T-helper 1 cell treated with Interleukin-12 subunit alpha and Interleukin-12 subunit beta and Interleukin-4 antibody, amounts not matched to agents 30 μg/mL and 1 μg/mL, for 36 hours (primary cell): Measurements from ENCODE around the gene MYO1E.

Experiments
- H3K27ac Mint-ChIP-seq: one replicate; pipeline ENCODE4 v1.8.0; 2021; ENCODE audit warnings: mild to moderate bottlenecking, mixed read lengths
- H3K27me3 Mint-ChIP-seq: one replicate; pipeline ENCODE4 v1.8.0; 2021; ENCODE audit warnings: low read depth, mixed read lengths
- H3K36me3 Mint-ChIP-seq: one replicate; pipeline ENCODE4 v1.8.0; 2021; ENCODE audit warnings: low read depth, mixed read lengths
- H3K4me1 Mint-ChIP-seq: one replicate; pipeline ENCODE4 v1.8.0; 2021; ENCODE audit warnings: low read depth, mixed read lengths
- H3K4me3 Mint-ChIP-seq: one replicate; pipeline ENCODE4 v1.8.0; 2021; ENCODE audit warnings: mild to moderate bottlenecking, moderate library complexity, mixed read lengths
- H3K9me3 Mint-ChIP-seq: one replicate; pipeline ENCODE4 v1.8.0; 2021; ENCODE audit warnings: mixed read lengths

The MYO1E gene

DNA sequence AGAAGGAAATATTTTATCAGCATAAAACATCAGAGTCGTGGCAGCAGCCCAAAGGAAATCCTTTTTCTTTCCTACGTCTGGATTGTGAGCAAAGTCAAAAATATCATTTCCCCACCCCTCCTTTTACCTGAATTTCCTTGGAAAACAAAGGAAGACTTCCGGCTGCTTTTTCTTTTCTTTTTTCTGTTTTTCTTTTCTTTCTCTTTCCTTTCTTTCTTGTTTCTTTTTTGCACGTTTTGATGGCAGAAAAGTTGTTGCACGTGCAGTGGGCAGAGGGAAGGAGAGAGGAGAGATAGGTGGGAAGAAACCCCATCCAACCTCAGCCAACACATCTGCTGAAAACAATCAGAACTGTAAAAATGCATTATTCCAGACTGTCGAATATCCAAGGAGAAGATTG lies 544 bp upstream of the MYO1E start:
- H3K27ac Mint-ChIP-seq, result peak overlapping the region; percentile 20
- H3K9me3 Mint-ChIP-seq, result no peaks in the 10 kb centered on the region
- H3K27me3 Mint-ChIP-seq, result peaks cover 54% of the 10 kb centered on the region
- H3K36me3 Mint-ChIP-seq, result peaks cover 2% of the 10 kb centered on the region
- peaks cover 31% of the 10 kb centered on the region for H3K4me1 Mint-ChIP-seq
- peak overlapping the region; percentile 93 for H3K4me3 Mint-ChIP-seq

DNA sequence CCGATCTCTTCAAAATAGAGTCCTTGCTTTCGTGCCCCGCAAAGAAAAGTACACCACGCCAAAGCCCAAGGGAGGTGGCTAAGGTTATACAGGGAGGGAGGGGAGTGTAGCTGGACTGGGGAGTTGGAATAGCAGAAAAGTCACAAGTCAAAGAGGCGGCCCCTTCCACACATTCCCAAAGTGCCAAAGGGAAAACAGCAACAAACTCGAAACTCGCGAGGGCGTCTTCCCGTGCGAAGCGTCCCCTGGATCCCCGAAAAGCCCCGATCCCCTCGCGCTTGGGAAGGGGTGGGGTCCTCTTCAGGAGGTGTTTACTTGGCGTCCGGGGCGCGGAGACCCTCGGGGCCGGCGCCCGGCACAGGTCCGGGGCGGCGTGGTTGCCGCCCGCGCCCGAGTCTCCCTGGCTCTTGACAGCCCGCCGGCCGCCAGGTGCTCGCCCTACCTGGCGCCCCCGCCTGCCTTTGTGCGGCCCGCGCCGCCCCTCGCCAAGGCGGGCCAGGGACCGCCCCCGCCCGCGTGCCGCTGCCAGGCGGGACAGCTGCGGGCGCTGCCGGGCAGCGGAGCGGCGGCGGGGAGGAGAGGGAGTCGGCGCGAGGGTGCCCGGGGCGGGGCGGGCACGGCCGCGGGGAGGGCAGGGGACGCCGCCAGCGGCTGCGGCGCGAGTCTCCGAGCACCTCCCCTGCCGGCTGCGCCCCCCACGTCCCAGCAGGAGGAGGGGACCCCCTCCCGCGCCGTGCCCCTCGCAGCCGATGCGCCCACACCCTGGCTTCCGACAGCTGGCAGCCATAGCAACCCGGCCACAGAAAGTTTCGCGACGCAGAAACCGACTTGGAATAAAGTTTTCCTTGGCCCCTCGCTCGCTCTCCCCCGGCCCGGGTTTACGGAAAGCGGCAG lies 966 bp downstream of the MYO1E start:
- Mint-ChIP-seq H3K9me3 (no peaks in the 10 kb centered on the region), H3K4me3 (peak overlapping the region; percentile 96), H3K4me1 (peaks cover 31% of the 10 kb centered on the region), H3K27ac (peak overlapping the region; percentile 71), H3K27me3 (peaks cover 47% of the 10 kb centered on the region), H3K36me3 (peaks cover 2% of the 10 kb centered on the region)

DNA sequence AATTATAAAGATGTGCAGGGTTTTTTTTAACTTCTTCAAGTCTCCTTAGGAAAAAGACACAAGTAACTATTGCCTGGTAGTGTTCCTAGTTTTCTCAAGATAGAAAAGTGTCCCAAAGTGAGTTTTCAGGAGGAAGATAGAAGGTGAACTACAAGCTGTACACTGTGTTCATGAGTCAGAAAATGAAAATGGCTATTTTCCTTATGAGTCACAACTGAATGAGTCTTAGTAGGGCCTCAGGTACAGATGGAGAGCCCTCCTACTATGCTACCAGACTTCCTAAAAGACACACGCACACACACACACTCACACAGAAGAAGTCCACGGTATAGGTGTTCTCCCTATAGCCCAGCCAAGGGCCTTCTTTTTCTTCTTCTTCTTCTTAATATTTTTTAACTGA lies 3.1 kb downstream of the MYO1E start:
- H3K27me3 Mint-ChIP-seq, result peaks cover 36% of the 10 kb centered on the region
- peaks cover 2% of the 10 kb centered on the region for H3K36me3 Mint-ChIP-seq
- peaks cover 33% of the 10 kb centered on the region for H3K4me1 Mint-ChIP-seq
- H3K27ac Mint-ChIP-seq, result no peak overlapping the region
- H3K4me3 Mint-ChIP-seq, result no peak overlapping the region
- no peaks in the 10 kb centered on the region for H3K9me3 Mint-ChIP-seq

DNA sequence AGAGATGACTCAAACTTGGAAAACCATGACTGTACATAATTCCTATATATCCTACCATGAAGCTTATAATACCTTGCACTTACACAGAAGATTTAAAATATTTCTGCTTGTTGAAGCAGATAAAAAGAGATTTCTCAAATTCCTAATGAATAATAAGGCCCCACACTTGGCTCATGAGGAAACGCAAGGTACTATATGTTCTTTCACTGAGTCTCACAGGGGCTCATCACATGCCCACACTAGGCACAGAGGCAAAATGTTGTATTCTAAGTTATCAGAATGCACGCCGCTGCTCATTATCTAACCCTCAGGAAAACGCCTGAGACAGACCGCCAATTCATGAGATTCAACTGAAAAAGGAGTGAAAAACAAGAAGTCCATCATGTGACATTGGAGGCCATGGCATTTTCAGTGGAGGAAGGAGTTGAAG lies 5.6 kb downstream of the MYO1E start:
- Mint-ChIP-seq H3K9me3 (no peaks in the 10 kb centered on the region), H3K36me3 (peaks cover 4% of the 10 kb centered on the region), H3K4me3 (no peak overlapping the region), H3K4me1 (peaks cover 21% of the 10 kb centered on the region), H3K27ac (no peak overlapping the region), H3K27me3 (peaks cover 14% of the 10 kb centered on the region)

DNA sequence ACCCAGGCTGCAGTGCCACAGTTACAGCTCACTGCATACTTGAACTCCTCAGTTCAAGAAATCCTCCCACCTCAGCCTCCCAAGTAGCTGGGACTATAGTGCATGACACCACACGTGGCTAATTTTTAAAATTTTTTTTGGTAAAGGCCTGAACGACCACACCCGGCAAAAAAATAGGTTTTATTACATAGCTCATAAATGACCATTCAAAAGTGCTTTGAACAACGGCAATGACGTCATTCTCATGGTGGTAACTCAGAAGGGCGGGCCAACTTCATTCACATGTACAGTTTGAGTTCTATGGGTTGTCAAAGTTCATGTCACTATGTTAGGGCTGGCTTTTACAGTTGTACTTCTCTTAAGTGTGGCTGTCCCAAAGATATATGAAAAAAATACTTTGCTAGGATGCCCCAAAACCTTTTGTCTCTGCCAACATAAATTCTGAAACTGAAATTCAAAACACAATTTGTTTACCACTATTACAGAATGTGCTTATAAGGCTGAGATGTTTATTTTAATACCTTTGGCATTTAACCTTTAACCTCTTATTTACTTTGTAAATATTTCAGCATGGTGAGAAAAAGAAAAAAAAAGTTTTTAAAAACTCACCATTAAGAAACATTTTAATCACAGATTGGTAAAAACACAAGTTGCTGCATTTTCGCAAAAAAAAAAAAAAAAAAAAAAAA lies 6.2 kb downstream of the MYO1E start:
- Mint-ChIP-seq H3K4me3 (no peak overlapping the region), H3K9me3 (no peaks in the 10 kb centered on the region), H3K36me3 (peaks cover 4% of the 10 kb centered on the region), H3K4me1 (peaks cover 21% of the 10 kb centered on the region), H3K27ac (no peak overlapping the region), H3K27me3 (peaks cover 14% of the 10 kb centered on the region)

DNA sequence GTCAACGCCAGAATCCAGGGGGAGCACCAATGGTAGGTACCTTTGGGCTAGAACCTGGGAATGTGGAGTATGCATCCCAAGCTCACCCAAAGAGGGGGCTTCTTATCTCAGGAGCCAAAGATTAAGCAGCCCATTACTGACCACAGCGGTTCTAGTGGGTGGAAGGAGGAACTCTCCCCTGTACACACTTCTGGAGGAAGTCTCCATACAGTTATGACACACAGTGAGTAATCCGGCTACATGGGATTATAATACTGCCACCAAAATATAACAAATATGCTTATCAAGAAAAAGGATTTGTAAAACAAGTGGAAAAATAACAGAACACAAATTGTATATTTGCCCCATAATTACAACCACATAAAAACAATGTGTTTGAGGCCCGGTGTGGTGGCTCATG lies 8.4 kb downstream of the MYO1E start:
- Mint-ChIP-seq H3K4me1 (peaks cover 2% of the 10 kb centered on the region), H3K4me3 (no peak overlapping the region), H3K36me3 (peaks cover 4% of the 10 kb centered on the region), H3K9me3 (no peaks in the 10 kb centered on the region), H3K27me3 (peaks cover 12% of the 10 kb centered on the region), H3K27ac (no peak overlapping the region)

DNA sequence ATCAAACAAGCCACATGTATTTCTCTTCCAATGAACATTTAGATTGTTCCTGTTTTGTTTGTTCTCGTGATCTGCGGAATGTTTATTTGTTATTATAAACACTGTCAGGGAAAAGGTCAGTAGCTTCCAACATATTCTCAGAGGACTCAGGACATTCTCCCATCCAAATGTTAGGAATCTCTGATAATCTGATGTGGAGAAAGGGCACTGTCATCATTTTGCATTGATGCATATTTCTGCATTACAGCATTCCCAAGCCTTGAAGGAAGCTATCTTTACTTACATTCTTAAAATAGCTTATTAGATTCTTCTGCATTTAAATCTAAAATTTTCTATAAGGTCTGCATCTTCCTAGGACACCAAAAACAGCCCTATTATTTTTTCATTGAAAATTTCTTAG lies 10.3 kb downstream of the MYO1E start:
- Mint-ChIP-seq H3K27ac (no peak overlapping the region), H3K9me3 (no peaks in the 10 kb centered on the region), H3K36me3 (peaks cover 7% of the 10 kb centered on the region), H3K4me3 (no peak overlapping the region), H3K4me1 (peaks cover 4% of the 10 kb centered on the region), H3K27me3 (peaks cover 13% of the 10 kb centered on the region)

DNA sequence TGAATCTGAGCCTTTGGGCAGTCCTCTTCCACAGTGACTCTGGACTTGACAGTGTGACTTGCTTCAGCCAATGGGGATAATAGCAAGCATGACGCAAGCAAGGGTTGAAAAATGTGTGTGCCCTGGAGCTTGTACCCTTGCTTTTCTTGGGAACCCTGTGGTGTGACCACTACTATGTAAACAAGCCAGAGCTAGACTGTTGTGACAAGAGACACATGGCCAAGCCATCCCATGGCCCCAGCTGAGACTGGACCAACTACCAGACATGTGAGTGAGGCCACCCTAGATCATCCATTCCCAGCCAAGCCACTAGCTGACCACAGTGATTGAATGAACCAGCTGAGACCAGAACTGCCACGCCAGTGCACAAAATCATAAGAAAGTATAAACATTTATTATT lies 11.8 kb downstream of the MYO1E start:
- H3K27ac Mint-ChIP-seq, result no peak overlapping the region
- H3K4me3 Mint-ChIP-seq, result no peak overlapping the region
- peaks cover 7% of the 10 kb centered on the region for H3K36me3 Mint-ChIP-seq
- no peaks in the 10 kb centered on the region for H3K9me3 Mint-ChIP-seq
- peaks cover 2% of the 10 kb centered on the region for H3K4me1 Mint-ChIP-seq
- peaks cover 13% of the 10 kb centered on the region for H3K27me3 Mint-ChIP-seq

DNA sequence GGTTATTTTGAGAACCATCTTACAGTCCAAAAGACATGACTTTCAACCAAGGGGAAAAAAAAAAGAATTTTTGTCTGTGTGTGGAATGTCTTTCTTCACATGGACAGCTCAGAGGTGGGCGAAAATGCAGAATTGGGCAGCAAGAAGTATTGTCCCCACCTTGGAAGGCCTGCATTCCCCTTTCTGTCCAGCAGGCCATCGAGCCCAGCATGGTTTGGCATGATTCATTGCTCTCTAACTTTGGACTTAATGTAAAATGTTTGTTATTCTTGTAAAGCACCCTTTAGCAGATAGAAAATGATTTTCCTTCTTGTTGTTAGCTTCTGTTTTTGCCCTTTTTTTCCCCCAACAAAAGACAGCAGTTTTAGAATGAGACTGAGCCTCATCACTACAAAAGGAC lies 12.4 kb downstream of the MYO1E start:
- no peaks in the 10 kb centered on the region for H3K9me3 Mint-ChIP-seq
- H3K36me3 Mint-ChIP-seq, result peaks cover 7% of the 10 kb centered on the region
- H3K4me3 Mint-ChIP-seq, result no peak overlapping the region
- peaks cover 13% of the 10 kb centered on the region for H3K27me3 Mint-ChIP-seq
- peaks cover 6% of the 10 kb centered on the region for H3K4me1 Mint-ChIP-seq
- H3K27ac Mint-ChIP-seq, result no peak overlapping the region

DNA sequence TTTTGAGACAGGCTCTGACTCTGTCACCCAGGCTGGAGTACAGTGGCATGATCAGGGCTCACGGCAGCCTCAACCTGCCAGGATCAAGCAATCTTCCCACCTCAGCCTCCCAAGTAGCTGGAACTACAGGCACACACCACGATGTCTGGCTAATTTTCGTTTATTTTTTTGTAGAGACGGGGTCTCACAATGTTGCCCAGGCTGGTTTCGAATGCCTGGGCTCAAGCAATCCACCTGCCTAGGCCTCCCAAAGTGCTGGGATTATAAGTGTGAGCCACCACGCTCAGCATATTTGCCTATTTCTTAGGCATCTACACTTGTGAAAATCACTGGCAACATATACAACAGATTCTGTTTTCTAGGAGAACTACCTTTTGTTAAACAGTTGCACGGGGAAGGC lies 16.9 kb downstream of the MYO1E start:
- Mint-ChIP-seq H3K4me3 (no peak overlapping the region), H3K36me3 (peaks cover 6% of the 10 kb centered on the region), H3K4me1 (peaks cover 35% of the 10 kb centered on the region), H3K9me3 (no peaks in the 10 kb centered on the region), H3K27ac (no peak overlapping the region), H3K27me3 (peaks cover 17% of the 10 kb centered on the region)

DNA sequence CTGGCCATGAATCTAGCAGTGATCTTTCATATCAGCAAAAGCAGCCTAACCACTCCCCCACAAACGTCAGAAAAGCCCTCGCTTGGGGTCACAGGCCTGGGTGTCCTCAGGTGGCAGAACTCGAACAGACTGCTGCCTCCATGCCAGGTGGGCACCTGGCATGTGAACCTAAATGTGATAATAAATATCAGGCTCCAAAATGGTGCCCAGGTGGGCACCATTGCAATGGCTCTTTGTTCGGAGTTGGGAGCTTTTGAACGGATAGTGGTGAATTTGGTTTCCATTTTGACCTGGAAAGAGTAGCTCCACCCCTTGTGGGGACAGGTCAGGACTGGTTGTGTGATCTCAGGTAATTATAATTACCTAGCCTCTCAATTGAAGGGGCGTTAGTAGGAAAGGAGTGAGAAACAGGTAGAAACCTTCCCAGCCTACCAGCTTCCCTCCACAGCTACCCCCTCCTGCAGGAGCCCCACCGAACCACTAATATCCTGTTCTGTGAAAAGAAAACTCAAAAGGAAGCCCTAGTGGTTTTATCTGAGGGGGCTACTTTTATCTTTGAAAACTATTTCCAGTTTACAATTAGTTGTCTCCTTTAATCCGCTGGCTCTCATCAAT lies 18.1 kb downstream of the MYO1E start:
- no peak overlapping the region for H3K4me3 Mint-ChIP-seq
- no peaks in the 10 kb centered on the region for H3K9me3 Mint-ChIP-seq
- H3K4me1 Mint-ChIP-seq, result peaks cover 47% of the 10 kb centered on the region
- H3K27ac Mint-ChIP-seq, result no peak overlapping the region
- peaks cover 8% of the 10 kb centered on the region for H3K36me3 Mint-ChIP-seq
- H3K27me3 Mint-ChIP-seq, result peaks cover 9% of the 10 kb centered on the region

DNA sequence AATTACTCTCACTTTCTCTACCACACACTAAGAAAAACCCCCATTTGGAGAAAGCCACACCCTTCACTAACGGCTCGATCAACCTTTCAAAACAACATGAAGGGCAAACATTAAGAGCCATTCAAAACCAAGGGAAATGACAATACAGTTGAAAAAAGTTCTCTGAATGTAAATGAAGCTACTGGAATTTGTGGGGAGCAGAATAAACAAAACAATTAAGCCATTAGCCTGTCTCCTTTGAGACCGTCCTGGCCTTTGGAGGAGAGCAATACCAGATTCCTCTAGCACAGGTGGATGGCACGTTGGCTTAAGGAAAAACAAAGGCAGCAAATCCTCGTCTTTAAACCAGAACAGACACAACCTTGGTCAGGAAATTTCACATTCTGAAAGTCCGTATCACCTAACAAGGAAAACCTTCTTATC lies 18.7 kb downstream of the MYO1E start:
- H3K27ac Mint-ChIP-seq, result peak overlapping the region; percentile 57
- H3K27me3 Mint-ChIP-seq, result peaks cover 9% of the 10 kb centered on the region
- no peaks in the 10 kb centered on the region for H3K9me3 Mint-ChIP-seq
- H3K36me3 Mint-ChIP-seq, result peaks cover 8% of the 10 kb centered on the region
- H3K4me1 Mint-ChIP-seq, result peaks cover 48% of the 10 kb centered on the region
- peak overlapping the region; percentile 42 for H3K4me3 Mint-ChIP-seq

DNA sequence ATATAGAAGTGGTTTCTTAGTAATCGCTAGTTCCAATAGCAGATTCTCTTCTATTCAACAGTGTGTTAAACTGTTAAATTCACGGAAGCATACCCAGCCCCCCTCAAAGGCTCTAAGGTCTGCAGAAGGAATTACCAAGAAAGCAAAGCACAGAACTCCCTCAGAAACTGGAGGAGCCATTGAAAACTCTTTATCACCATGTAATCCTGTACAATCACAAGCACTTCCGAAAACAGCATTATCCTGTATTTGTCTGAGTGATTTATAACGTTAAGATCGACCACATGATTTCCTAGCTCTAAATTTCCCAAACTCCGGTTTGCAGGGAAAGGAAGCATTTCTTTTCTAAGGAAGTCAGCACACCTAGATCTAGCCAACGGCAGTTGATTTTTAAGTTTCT lies 20.0 kb downstream of the MYO1E start:
- H3K4me1 Mint-ChIP-seq, result peaks cover 48% of the 10 kb centered on the region
- peaks cover 4% of the 10 kb centered on the region for H3K27me3 Mint-ChIP-seq
- no peaks in the 10 kb centered on the region for H3K9me3 Mint-ChIP-seq
- H3K4me3 Mint-ChIP-seq, result no peak overlapping the region
- no peak overlapping the region for H3K27ac Mint-ChIP-seq
- H3K36me3 Mint-ChIP-seq, result peaks cover 8% of the 10 kb centered on the region

DNA sequence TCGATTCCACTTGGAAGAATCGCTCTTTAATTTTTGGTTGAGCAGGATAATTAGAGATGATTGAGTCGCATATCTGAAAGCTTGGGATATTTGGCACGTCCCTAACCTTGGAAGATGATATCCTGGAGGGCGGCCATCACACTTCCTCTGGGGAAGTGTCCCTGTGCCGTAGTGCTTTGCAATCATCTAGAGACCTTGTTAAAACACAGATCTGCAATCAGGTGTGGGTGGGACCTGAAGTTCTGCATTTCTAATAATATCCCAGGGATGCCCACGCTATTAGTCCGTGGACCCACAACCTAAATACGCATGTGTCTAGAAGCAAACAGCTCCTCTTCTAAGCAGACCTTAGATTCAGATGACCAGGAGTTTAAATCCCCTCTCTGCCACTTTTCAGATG lies 20.5 kb downstream of the MYO1E start:
- Mint-ChIP-seq H3K27ac (no peak overlapping the region), H3K9me3 (no peaks in the 10 kb centered on the region), H3K27me3 (peaks cover 4% of the 10 kb centered on the region), H3K36me3 (peaks cover 5% of the 10 kb centered on the region), H3K4me1 (peaks cover 48% of the 10 kb centered on the region), H3K4me3 (no peak overlapping the region)

DNA sequence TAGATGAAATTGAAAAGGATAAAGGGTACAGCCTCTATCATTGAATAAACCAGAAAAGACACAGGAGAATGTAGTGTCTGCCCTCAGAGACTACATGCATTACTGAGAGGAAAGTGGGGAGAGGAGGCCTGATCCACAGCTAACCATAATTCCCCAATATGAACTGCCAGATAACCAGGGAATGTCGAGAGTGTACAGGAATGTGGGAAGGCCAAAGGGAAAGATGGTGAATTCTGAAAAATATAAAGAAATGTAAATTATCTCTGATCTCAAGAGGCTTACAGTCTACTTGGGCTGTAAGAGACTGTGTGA lies 22.3 kb downstream of the MYO1E start:
- Mint-ChIP-seq H3K4me3 (peak overlapping the region; percentile 62), H3K9me3 (no peaks in the 10 kb centered on the region), H3K36me3 (peaks cover 7% of the 10 kb centered on the region), H3K4me1 (peaks cover 44% of the 10 kb centered on the region), H3K27me3 (peaks cover 7% of the 10 kb centered on the region), H3K27ac (peak overlapping the region; percentile 47)
